HG03139 (cell line): Measurements from ENCODE around the gene ITGA6.
A peak's percentile ranks its signal among the peaks of the same experiment; 100 is the strongest.

Experiments
- ATAC-seq: cut with Tn5 transposase; IDR thresholded peaks from one replicate; pipeline ENCODE4 v1.9.1; 2021; ENCODE audit not compliant: unreplicated experiment

Gene ITGA6

DNA sequence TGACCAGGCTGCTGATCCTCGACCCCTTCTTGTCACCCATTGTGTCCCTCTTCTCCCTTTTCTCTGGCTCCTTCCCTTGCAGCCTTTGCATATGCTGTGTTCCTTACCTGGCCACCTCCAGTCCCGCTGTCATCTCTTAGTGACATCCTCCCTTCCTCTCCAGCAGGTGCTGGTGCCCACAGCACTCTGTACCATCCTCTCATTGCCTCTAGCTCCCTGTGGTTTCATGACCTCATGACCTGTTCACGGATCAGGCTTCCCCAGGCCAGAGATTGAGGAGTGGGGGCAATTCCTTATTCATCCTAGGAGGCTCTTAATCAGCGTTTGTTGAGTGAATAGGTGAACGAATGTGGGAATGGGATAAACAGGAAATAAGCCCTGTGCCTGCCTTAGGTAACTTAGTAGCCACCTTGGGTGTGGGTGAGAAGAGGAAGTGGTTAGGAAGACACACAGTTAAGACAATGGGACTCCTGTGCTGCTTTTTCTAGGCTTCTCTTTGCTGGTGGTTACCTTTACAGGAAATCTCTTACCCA lies 35.5 kb downstream of the ITGA6 start:
- ATAC-seq: peak; percentile 61

DNA sequence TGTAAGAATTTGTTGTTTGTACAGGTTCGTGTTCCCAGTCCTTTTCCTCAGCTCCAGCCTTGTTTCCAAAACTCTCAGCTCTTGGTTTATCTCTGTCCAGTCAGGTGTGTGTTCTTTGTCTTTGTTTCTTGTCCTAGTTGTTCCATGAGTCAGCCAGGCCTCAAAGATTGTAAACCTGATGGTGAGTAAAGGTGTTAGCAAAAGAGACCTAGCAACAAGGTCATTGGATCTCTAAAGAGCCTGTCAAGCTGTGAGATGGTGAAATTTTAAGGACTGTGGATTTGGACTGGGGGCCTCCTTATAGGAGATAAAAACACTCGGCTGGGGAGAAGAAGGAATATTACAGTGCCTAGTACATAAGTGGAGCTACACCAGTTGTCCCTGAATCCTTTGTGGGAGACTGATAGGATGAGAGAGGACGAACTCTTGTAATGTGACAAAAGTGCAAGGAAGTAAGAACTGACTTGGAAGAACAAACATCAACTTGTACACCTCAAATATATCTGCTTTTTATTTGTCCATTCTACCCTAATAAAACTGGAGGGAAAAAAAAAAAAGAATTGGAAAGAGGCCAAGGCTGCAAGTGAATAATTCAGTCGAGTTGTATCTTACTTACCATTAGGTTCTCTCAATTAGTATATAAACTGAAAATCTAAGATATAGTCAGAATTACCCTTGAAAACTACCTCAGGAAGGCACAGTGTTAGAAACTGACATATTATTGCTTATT lies 37.2 kb downstream of the ITGA6 start:
- ATAC-seq: no peak

DNA sequence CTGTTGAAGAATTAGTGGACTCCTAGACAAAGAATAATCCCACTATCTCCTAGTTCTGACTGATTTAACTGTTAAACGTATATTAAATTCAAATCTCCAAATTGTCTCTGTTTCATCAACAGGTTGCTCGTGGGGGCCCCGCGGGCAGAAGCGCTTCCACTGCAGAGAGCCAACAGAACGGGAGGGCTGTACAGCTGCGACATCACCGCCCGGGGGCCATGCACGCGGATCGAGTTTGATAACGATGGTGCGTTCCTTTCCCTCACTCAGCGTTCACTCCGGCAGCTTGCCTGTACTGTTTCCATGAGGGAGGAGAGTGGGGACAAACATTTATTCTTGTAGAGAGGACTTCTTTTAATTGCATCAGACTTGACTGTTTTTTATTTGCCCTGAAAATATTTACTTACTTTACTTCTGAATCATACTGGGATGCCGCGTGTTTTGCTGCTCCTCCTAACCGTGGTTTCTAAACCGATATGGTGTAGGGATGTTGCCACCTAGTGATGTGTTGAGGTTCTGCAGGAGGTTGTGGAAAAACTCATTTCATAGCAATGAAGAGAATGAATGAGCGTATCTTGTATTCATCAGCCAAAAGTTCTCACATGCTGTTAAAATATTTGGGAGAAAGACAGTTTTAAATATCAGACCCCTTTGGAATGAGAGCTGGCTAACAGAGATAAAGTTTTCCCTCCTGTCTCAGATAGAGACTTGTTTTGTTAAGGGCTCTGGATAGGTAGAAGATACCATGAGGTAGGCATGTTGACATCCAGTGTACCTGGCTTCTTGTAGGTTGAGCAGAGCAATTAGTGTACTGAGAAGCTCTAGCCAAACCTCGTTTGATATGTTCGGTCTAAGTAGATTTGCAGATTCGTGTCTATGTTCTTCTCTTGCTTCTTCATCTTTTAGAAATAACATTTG lies 38.3 kb downstream of the ITGA6 start:
- no peak for ATAC-seq

DNA sequence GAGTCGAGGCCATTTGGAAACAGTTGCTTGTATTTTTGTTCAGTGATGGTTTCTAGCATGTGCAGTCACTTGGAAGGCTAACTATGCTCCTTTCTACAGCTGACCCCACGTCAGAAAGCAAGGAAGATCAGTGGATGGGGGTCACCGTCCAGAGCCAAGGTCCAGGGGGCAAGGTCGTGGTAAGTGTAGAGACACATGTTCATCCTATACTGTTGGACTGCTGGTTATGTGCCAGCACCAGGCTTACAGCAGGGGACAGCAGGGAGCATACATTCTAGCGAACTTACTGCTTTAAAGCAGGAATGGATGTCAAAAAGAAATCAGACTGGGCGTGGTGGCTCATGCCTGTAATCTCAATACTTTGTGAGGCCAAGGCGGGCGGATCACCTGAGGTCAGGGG lies 40.0 kb downstream of the ITGA6 start:
- ATAC-seq: no peak

DNA sequence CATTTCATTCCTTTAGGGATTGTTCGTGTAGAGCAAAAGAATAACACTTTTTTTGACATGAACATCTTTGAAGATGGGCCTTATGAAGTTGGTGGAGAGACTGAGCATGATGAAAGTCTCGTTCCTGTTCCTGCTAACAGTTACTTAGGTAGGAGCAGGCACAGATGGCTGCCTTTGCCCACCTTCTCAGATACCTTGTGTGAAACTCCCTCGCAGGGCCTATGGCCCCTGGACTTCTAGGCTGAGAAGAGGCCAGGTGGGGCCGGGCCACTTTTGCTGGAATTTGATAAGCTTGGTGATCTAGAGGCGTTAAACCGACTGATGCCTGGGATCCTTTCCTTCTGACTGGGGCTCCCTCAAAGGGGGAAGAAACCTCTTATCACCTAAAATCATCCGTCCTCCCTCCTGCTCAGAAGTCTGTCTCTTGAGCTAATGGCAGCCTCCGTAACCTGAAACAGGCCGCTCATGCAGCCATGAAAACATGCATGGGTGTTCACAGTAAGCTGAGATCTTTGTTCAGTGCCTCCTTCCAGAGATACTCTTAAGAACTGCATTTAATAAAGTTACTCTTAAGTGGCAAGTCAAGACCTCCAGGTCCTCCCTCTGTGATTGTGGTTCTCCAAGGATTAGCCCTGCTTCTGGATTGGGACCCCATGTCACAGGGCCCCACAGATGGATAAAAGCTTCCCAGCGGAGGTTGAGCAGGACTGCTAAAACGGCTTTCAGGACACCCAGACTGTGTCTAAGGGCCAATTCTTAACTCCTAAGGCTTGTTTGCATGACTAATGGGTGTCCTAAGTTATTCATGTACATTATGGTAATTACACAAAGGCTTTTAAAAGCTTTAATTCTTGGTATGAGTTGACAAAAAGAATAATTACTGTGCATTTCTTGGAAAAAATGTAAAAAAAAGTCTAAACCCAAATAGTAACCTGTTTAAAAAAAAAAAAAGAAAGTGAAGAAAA lies 43.9 kb downstream of the ITGA6 start:
- no peak for ATAC-seq

- ATAC-seq: no peak
Observed at GRCh38 chr2:172472446-172473033, 45.2 kb downstream of the ITGA6 start.

DNA sequence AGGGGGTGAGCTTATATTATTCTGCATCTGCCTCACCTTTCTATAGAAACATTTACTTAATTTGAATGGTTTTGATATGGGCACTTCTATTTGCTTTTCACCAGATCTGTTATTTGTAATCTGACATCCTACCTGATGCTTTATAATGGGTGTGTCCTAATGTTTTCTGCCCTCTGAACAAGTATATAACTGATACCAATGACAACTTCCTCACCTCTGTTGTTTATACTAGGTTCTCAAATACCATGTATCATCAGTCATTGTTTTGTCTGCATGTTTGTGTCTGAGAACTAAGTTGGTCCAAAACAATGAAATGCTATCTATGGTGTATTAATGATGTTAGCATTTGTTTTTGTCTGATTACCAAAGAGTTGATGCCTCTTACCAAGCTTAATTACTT lies 45.8 kb downstream of the ITGA6 start:
- ATAC-seq: no peak

DNA sequence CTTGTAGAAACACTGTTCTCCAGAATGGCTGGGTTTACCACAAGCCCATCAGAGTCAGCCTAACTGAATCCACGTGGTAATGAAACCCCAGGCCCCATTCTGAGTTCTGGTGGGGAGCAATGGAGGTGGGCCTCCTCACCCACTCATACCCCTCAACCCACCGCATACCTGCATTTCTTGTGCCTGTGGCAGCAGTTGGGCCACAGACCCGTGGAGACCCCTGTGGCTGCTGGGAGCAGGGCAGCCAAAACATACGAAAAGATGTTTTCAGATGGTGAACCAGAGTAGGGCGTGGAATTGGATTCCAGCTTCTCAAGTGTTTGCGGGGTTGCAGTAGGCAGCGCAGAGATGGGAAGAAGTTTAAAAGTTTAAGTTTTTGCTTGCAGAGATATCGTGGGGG lies 51.0 kb downstream of the ITGA6 start:
- no peak for ATAC-seq

- ATAC-seq: no peak
Observed at GRCh38 chr2:172480301-172481218, 53.2 kb downstream of the ITGA6 start.

- no peak for ATAC-seq
Observed at GRCh38 chr2:172481507-172482262, 54.3 kb downstream of the ITGA6 start.

DNA sequence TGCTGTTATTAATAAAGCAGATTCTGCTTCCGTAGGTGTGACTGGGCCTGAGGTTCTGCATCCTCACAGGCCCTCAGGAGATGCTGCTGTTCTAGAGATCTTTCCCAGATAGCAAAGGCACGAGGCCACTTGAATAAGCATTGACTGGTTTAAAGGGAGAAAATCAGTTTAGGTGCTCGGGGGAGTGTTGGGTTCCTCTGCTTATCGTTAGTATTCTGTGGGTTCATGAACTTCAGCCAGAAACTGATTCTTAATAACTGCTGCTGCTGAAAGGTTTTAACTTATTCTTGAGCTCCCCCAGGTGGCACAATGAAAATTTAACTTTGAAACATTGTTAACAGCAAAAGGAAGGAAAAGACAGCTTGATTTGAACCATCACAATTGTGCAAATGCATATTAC lies 56.9 kb downstream of the ITGA6 start:
- no peak for ATAC-seq

DNA sequence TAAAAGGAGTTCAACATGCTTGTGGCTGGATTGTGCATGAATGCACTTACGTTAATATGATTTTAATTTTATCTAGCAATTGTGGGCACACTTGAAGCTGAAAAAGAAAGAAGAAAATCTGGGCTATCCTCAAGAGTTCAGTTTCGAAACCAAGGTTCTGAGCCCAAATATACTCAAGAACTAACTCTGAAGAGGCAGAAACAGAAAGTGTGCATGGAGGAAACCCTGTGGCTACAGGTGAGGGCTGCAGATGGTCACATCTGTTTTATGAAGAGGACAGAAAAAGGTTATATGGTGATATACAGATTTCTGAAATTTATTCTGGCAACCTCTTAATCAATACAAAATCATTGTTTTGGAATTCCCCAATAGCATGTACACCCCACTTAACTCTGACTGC lies 57.3 kb downstream of the ITGA6 start:
- ATAC-seq: no peak

GRCh38 chr2:172488556-172488955 lies 61.2 kb downstream of the ITGA6 start:
- no peak for ATAC-seq

GRCh38 chr2:172489681-172490080 lies 62.3 kb downstream of the ITGA6 start:
- no peak for ATAC-seq

- no peak for ATAC-seq
Observed at GRCh38 chr2:172496160-172496608, 68.8 kb downstream of the ITGA6 start.

DNA sequence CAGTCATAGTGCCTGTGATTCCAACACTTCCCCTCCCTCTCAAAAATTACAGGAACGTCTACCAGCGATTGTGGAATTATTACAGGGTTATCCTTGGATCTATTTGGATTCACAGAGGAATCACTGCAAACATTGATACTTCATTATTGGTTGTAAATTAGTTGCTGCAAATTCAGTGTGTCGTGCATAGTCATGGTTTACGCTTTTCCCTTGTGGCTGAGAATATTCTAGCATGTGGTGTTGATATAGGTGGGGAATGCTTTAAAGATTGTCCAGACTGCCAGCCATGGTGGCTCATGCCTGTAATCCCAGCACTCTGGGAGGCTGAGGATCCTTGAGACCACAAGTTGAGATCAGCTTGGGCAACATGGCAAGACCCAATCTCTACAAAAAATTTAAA lies 79.8 kb downstream of the ITGA6 start:
- ATAC-seq: no peak

DNA sequence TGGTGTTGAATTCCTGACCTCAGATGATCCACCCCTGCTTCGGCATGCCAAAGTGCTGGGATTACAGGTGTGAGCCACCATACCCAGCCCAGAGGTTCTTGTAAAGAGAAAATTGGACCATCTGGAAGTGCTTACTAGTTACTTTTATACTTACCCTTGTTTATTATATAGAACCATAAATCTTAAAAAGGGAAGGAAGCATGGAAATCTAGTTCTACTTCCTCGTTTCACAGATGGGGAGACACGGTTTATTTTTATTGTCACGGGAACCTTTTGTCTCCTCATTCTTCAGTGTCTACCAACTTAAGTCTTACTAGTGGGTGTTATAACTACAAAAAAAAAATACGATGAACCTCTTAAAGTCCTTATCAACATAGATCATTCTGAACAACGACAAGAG lies 82.7 kb downstream of the ITGA6 start:
- no peak for ATAC-seq

DNA sequence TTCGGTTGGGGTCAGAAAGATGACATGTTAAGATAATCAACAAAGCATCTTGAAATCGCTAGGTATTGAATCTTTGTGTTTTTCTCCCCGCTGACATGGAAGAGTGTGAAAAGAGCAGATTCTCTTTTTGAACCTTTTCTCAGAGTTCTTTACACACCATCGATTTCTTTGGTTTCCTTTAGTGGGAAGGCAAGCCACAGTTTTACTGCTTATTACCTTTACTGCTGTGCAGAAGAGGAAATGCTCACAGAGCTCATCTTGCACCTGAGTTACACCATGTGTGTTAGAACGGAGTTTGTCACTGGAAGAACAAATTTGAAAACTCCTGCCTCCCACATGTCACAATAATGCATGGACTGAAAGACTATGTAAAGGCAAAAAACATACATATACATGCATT lies 83.2 kb downstream of the ITGA6 start:
- ATAC-seq: no peak
